Activated T-helper 2 cell treated with anti-CD3 and anti-CD28 coated beads, Interferon-gamma antibody, Interleukin-2, Interleukin-4, amounts not matched to agents 10 μg/mL and 5 μg/mL and 100 μg/mL, durations not matched to agents 14 hours and 24 hours and 36 hours (primary cell): ENCODE data around the gene PCMTD2. TPM values are rescaled to one million over a fixed set of nuclear protein-coding genes. Genes with fewer than 3 reads are reported as not detected.
"Not testable (repeated sequence)": the region's sequence is repeated elsewhere in the genome, so short reads cannot be mapped to it uniquely, and the experiment has no call there.

Source experiments
- DNase-seq: peaks from one replicate; pipeline ENCODE4 v3.0.0; 2021; ENCODE audit warnings: low spot score
- H3K27ac Mint-ChIP-seq: one replicate; pipeline ENCODE4 v1.8.0; 2021; ENCODE audit warnings: mixed read lengths
- H3K27me3 Mint-ChIP-seq: one replicate; pipeline ENCODE4 v1.8.0; 2021; ENCODE audit warnings: low read depth, mixed read lengths
- H3K36me3 Mint-ChIP-seq: one replicate; pipeline ENCODE4 v1.8.0; 2021; ENCODE audit warnings: low read depth, mixed read lengths
- H3K4me1 Mint-ChIP-seq: one replicate; pipeline ENCODE4 v1.8.0; 2021; ENCODE audit warnings: low read depth, mixed read lengths
- H3K4me3 Mint-ChIP-seq: one replicate; pipeline ENCODE4 v1.8.0; 2021; ENCODE audit warnings: low read depth, mild to moderate bottlenecking, moderate library complexity, mixed read lengths
- H3K9me3 Mint-ChIP-seq: one replicate; pipeline ENCODE4 v1.8.0; 2021; ENCODE audit warnings: mixed read lengths
- intact Hi-C: fragments of 100-400 bp; cut with micrococcal nuclease; formaldehyde crosslinking; loops from one replicate; pipeline ENCODE4 v1.15.1; 2023
- total RNA-seq: library from RNA; stranded (reverse); gene quantifications from 2 replicates; pipeline ENCODE4 v1.2.3, GENCODE V29; 2022

The PCMTD2 gene
- total RNA-seq, 1 donor from 2014 or later = 31.7 TPM

DNA sequence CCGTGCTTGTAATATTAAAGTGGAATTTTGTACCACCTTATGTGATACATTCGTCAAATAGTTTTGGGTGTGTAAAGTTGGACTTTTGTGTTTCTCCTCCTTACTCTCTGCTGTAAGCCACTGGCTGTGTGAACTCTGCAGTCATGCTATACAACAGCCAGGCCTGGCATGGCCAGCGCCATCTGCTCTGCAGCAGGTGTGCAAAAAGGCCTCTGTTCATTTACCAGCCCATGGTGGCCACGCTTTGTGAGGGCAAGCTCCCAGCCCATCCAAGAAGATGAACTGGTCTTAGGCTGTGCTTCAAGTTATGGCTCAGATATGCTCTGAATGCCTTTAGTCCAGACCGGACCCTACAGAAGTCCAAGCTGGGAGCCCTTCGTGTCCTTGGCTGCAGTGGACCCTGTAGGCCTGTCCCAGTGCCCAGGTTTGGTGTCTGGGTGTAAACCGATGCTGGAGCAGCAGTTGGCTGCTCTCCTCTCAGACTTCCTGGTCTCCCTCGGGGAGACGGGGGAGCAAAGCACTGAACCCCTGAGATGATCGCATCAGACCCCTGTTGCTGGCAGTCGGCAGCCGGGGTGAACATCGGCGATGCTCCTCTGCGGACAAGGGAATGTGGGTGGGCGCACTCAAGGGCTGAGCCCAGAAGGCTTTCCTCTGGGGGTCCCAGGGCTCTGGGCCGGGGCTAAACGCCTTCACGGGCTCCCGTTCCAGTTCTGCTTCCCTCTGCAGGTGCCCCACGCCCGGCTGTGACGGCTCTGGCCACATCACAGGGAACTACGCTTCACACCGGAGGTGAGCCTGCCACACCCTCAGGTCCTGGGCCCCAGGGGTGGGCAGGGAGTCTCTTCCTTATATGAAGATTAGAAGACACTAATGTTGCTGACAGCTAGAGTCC, 28.6 kb upstream of the PCMTD2 start:
- Mint-ChIP-seq H3K36me3 (no peaks in the 10 kb centered on the region), H3K27me3 (no peaks in the 10 kb centered on the region), H3K4me3 (no peak overlapping the region), H3K4me1 (peaks cover 2% of the 10 kb centered on the region), H3K9me3 (no peaks in the 10 kb centered on the region), H3K27ac (no peak overlapping the region)
- intact Hi-C loops = no loop called here
- no peak for DNase-seq

DNA sequence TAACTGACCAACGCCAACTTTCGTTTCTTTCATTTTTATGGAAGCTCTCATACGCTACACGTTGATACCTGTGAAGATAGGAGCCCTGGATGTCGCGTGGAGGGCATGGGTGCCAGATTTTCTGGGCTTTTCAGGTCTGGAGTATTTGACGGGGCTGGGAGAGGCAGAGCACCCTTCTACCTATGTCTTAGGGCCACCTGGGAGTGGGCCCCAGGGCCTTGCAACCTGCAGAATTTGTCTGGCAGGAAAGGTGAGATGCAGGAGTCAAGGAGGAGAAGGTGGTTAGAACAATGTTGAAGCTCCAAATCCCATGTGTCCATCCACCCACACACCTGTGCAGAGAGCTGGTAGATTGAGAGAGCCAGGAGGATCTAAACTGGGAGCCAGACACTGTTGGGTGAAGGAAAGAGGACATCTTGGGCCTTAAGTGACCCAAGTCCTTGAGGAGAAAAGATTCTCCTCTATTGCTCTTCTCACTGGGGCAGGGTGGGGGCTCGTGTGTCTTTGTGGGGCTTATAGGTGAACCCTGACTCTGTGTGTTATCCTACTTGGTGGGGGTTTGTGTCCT, 27.4 kb upstream of the PCMTD2 start:
- Mint-ChIP-seq H3K27ac (no peak overlapping the region), H3K4me3 (no peak overlapping the region), H3K9me3 (no peaks in the 10 kb centered on the region)

GRCh38 chr20:64228751-64229506, 26.6 kb upstream of the PCMTD2 start:
- Mint-ChIP-seq H3K9me3 (no peaks in the 10 kb centered on the region), H3K27me3 (no peaks in the 10 kb centered on the region), H3K27ac (no peak overlapping the region), H3K4me1 (peaks cover 2% of the 10 kb centered on the region), H3K36me3 (no peaks in the 10 kb centered on the region), H3K4me3 (no peak overlapping the region)
- no peak for DNase-seq
- intact Hi-C loops = no loop called here

More for the DNA sequence above, 27.4 kb upstream of the PCMTD2 start:
- peaks cover 2% of the 10 kb centered on the region for H3K4me1 Mint-ChIP-seq
- no peaks in the 10 kb centered on the region for H3K27me3 Mint-ChIP-seq
- intact Hi-C loops = no loop called here
- no peak for DNase-seq
- H3K36me3 Mint-ChIP-seq = no peaks in the 10 kb centered on the region

DNA sequence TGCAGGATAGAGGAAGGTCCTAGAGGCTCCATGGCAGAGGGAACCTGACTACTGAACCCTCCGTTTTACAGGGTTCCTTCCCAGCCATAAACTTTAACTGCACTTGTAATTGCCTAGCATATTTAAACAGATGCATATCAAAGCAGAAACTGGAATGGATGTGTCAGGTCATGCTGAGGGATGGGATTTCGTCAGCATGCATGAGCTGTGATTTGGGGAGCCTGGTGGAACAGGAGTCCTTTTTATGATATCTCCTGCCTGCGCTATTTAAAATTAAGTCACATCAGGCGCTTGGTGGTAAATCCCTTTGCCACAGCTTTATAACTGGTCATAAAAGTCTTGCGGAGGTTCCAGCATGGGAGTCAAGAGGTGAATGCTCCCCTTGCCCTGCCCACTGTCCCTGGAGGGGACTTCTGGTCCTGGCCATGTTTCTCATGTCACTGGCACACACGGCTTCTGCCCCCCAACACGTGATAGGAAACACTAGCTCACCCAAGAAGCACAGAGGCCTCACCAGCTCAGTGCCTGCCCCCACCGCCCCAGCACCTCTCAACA, 26.0 kb upstream of the PCMTD2 start:
- no peak for DNase-seq
- intact Hi-C loops = no loop called here
- Mint-ChIP-seq H3K4me3 (no peak overlapping the region), H3K27ac (no peak overlapping the region), H3K4me1 (peaks cover under 1% of the 10 kb centered on the region), H3K9me3 (no peaks in the 10 kb centered on the region), H3K36me3 (no peaks in the 10 kb centered on the region), H3K27me3 (no peaks in the 10 kb centered on the region)

DNA sequence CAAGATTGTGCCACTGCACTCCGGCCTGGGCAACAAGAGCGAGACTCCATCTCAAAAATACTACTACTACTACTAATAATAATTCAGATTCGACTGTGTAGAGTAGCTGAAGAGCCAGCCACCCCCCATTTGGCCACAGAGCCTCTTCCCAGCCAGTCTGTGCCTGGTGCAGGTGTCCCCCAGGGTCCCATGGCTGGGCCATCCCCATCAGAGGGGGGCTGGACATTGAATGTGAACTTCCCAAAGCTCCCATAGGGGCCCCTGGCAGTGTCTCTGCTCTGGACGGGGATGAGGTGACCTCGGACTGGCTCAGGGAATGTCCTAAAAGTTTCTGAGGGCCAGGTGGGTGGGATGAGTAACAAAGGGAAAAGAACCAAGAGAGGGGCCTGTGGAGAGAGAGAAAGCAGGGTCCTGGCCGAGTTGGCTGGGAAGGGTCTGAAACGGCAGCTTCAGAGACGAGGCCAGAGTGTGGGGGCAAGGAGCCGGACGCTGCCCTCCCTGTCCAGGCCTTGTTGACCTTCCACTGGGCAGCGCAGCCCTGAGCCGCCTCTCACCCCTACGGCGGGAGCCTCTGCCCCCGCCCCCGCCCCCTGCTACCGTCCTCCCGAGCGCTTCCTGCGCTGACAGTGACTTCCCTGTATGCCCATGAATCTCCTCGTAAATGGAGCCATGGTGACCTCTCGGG, 24.9 kb upstream of the PCMTD2 start:
- Mint-ChIP-seq H3K9me3 (no peaks in the 10 kb centered on the region), H3K4me3 (no peak overlapping the region), H3K27ac (no peak overlapping the region), H3K36me3 (no peaks in the 10 kb centered on the region), H3K4me1 (no peaks in the 10 kb centered on the region), H3K27me3 (no peaks in the 10 kb centered on the region)
- intact Hi-C loops = no loop called here
- no peak for DNase-seq

GRCh38 chr20:64231621-64232550, 23.7 kb upstream of the PCMTD2 start:
- Mint-ChIP-seq H3K36me3 (no peaks in the 10 kb centered on the region), H3K4me3 (no peak overlapping the region), H3K4me1 (no peaks in the 10 kb centered on the region), H3K27ac (no peak overlapping the region), H3K27me3 (no peaks in the 10 kb centered on the region), H3K9me3 (no peaks in the 10 kb centered on the region)
- intact Hi-C loops = no loop called here
- DNase-seq = no peak

GRCh38 chr20:64232794-64233193, 22.8 kb upstream of the PCMTD2 start:
- H3K4me1 Mint-ChIP-seq = no peaks in the 10 kb centered on the region
- no peaks in the 10 kb centered on the region for H3K36me3 Mint-ChIP-seq
- H3K27me3 Mint-ChIP-seq = no peaks in the 10 kb centered on the region
- H3K4me3 Mint-ChIP-seq = no peak overlapping the region
- intact Hi-C loops = no loop called here
- H3K27ac Mint-ChIP-seq = no peak overlapping the region
- no peaks in the 10 kb centered on the region for H3K9me3 Mint-ChIP-seq
- DNase-seq = no peak

- Mint-ChIP-seq H3K36me3 (no peaks in the 10 kb centered on the region), H3K4me1 (no peaks in the 10 kb centered on the region), H3K9me3 (no peaks in the 10 kb centered on the region), H3K27me3 (no peaks in the 10 kb centered on the region), H3K27ac (no peak overlapping the region), H3K4me3 (no peak overlapping the region)
- intact Hi-C loops = no loop called here
- DNase-seq = no peak
Observed at GRCh38 chr20:64233725-64234124, 21.8 kb upstream of the PCMTD2 start.

DNA sequence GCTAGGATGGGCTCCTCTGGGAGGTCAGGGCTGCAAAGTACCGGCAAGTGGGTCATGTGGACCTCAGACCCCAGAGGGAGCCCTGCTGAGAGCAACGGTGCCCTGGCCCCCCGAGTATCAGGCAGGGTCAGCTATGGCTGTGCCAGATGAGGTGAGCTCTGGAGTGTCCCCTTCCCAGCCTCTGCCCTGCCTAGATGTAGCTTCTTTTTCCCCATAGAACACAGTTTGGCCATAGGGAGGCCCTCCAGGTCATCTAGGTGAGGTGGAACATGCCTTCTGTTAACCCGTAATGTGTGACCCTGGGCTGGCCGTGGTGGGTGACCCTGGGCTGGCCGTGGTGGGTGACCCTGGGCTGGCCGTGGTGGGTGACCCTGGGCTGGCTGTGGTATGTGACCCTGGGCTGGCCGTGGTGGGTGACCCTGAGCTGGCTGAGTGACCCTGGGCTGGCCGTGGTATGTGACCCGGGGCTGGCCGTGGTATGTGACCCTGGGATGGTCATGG, 21.2 kb upstream of the PCMTD2 start:
- H3K4me1 Mint-ChIP-seq = no peaks in the 10 kb centered on the region
- intact Hi-C loops = no loop called here
- H3K36me3 Mint-ChIP-seq = no peaks in the 10 kb centered on the region
- H3K27me3 Mint-ChIP-seq = no peaks in the 10 kb centered on the region
- no peak for DNase-seq
- H3K9me3 Mint-ChIP-seq = no peaks in the 10 kb centered on the region
- no peak overlapping the region for H3K27ac Mint-ChIP-seq
- H3K4me3 Mint-ChIP-seq = no peak overlapping the region

GRCh38 chr20:64234921-64235565, 20.5 kb upstream of the PCMTD2 start:
- H3K36me3 Mint-ChIP-seq, H3K9me3 Mint-ChIP-seq, intact Hi-C loops, H3K27me3 Mint-ChIP-seq, H3K4me1 Mint-ChIP-seq, H3K27ac Mint-ChIP-seq, DNase-seq, H3K4me3 Mint-ChIP-seq: not testable (repeated sequence)
